HG03354 (cell line): Measurements from ENCODE around the gene AXDND1.
"Not testable (repeated sequence)": the region's sequence is repeated elsewhere in the genome, so short reads cannot be mapped to it uniquely, and the experiment has no call there.

ENCODE experiments used
- ATAC-seq: cut with Tn5 transposase; IDR thresholded peaks from one replicate; pipeline ENCODE4 v1.9.1; 2021; ENCODE audit warnings: mild to moderate bottlenecking; ENCODE audit not compliant: unreplicated experiment, poor library complexity, severe bottlenecking

Gene AXDND1

GRCh38 chr1:179447489-179447888 is 81.7 kb downstream of the AXDND1 start:
- ATAC-seq = no peak

- no peak for ATAC-seq
Measured at GRCh38 chr1:179448437-179449149, 82.8 kb downstream of the AXDND1 start.

GRCh38 chr1:179459606-179460206 is 93.9 kb downstream of the AXDND1 start:
- ATAC-seq = not testable (repeated sequence)

- not testable (repeated sequence) for ATAC-seq
Measured at GRCh38 chr1:179465661-179466060, 99.9 kb downstream of the AXDND1 start.

- ATAC-seq = no peak
Measured at GRCh38 chr1:179474713-179475112, 108.9 kb downstream of the AXDND1 start.

- no peak for ATAC-seq
Measured at GRCh38 chr1:179476484-179476883, 110.7 kb downstream of the AXDND1 start.

- no peak for ATAC-seq
Measured at GRCh38 chr1:179478370-179478769, 112.6 kb downstream of the AXDND1 start.

GRCh38 chr1:179490611-179491010 is 124.8 kb downstream of the AXDND1 start:
- no peak for ATAC-seq

GRCh38 chr1:179493323-179493722 is 127.6 kb downstream of the AXDND1 start:
- no peak for ATAC-seq

GRCh38 chr1:179506199-179506598 is 140.4 kb downstream of the AXDND1 start:
- ATAC-seq = no peak

GRCh38 chr1:179509384-179509783 is 143.6 kb downstream of the AXDND1 start:
- ATAC-seq = no peak

GRCh38 chr1:179510038-179510437 is 144.3 kb downstream of the AXDND1 start:
- ATAC-seq = peak; percentile 86

- no peak for ATAC-seq
Measured at GRCh38 chr1:179516976-179517705, 151.4 kb downstream of the AXDND1 start.

GRCh38 chr1:179518544-179518943 is 152.8 kb downstream of the AXDND1 start:
- ATAC-seq = not testable (repeated sequence)

- ATAC-seq = no peak
Measured at GRCh38 chr1:179529482-179530195, 163.9 kb downstream of the AXDND1 start.

- ATAC-seq = no peak
Measured at GRCh38 chr1:179530352-179530751, 164.6 kb downstream of the AXDND1 start.

- no peak for ATAC-seq
Measured at GRCh38 chr1:179541774-179542173, 176.0 kb downstream of the AXDND1 start.

GRCh38 chr1:179545321-179545720 is 179.6 kb downstream of the AXDND1 start:
- no peak for ATAC-seq

GRCh38 chr1:179547021-179547535 is 181.3 kb downstream of the AXDND1 start:
- ATAC-seq = no peak
